HG03103 (cell line): ENCODE data around the gene OLFM1.
"Not testable (repeated sequence)": the region's sequence is repeated elsewhere in the genome, so short reads cannot be mapped to it uniquely, and the experiment has no call there.

Experiments used
- ATAC-seq: cut with Tn5 transposase; IDR thresholded peaks from one replicate; pipeline ENCODE4 v1.9.1; 2021; ENCODE audit warnings: low read depth; ENCODE audit not compliant: unreplicated experiment

The OLFM1 gene

GRCh38 chr9:135146766-135147473, 59.5 kb downstream of the OLFM1 start:
- no peak for ATAC-seq

- no peak for ATAC-seq
Measured at GRCh38 chr9:135147474-135147805, 60.0 kb downstream of the OLFM1 start.

GRCh38 chr9:135147938-135148337, 60.5 kb downstream of the OLFM1 start:
- no peak for ATAC-seq

- no peak for ATAC-seq
Measured at GRCh38 chr9:135148386-135148785, 60.9 kb downstream of the OLFM1 start.

- ATAC-seq, result not testable (repeated sequence)
Measured at GRCh38 chr9:135149901-135150300, 62.4 kb downstream of the OLFM1 start.

- no peak for ATAC-seq
Measured at GRCh38 chr9:135150981-135151380, 63.5 kb downstream of the OLFM1 start.

- ATAC-seq, result no peak
Measured at GRCh38 chr9:135151757-135152613, 64.5 kb downstream of the OLFM1 start.

GRCh38 chr9:135152614-135153334, 65.3 kb downstream of the OLFM1 start:
- no peak for ATAC-seq

GRCh38 chr9:135154050-135154615, 66.7 kb downstream of the OLFM1 start:
- no peak for ATAC-seq

- ATAC-seq, result no peak
Measured at GRCh38 chr9:135155396-135155795, 67.9 kb downstream of the OLFM1 start.

- no peak for ATAC-seq
Measured at GRCh38 chr9:135156525-135157510, 69.3 kb downstream of the OLFM1 start.

GRCh38 chr9:135157856-135158563, 70.5 kb downstream of the OLFM1 start:
- no peak for ATAC-seq

GRCh38 chr9:135158564-135158937, 71.1 kb downstream of the OLFM1 start:
- no peak for ATAC-seq

- no peak for ATAC-seq
Measured at GRCh38 chr9:135159801-135160200, 72.3 kb downstream of the OLFM1 start.

GRCh38 chr9:135160862-135161261, 73.4 kb downstream of the OLFM1 start:
- no peak for ATAC-seq

GRCh38 chr9:135162599-135162998, 75.1 kb downstream of the OLFM1 start:
- not testable (repeated sequence) for ATAC-seq

GRCh38 chr9:135163023-135163780, 75.7 kb downstream of the OLFM1 start:
- ATAC-seq, result no peak

- no peak for ATAC-seq
Measured at GRCh38 chr9:135164036-135164435, 76.6 kb downstream of the OLFM1 start.
